ENCODE data around the gene ATL2.
"Not testable (repeated sequence)": the region's sequence is repeated elsewhere in the genome, so short reads cannot be mapped to it uniquely, and the experiment has no call there.

The ATL2 gene

GRCh38 chr2:38277245-38278116, 99.6 kb downstream of the ATL2 start:
- no peak for DNase-seq

- peak in 12 of 58 donors; percentile 1 to 57 (median 7) for DNase-seq
These were observed 102.5 kb downstream of the ATL2 start for GRCh38 chr2:38274286-38275276.

- DNase-seq = no peak
These were observed 105.4 kb downstream of the ATL2 start for GRCh38 chr2:38271697-38272096.

- DNase-seq = no peak
These were observed 107.7 kb downstream of the ATL2 start for GRCh38 chr2:38269421-38269820.

GRCh38 chr2:38268691-38269327, 108.3 kb downstream of the ATL2 start:
- DNase-seq = no peak

GRCh38 chr2:38268001-38268400, 109.1 kb downstream of the ATL2 start:
- no peak for DNase-seq

GRCh38 chr2:38267270-38267925, 109.7 kb downstream of the ATL2 start:
- DNase-seq = no peak

- DNase-seq = no peak
These were observed 110.6 kb downstream of the ATL2 start for GRCh38 chr2:38266382-38267061.

- no peak for DNase-seq
These were observed 111.6 kb downstream of the ATL2 start for GRCh38 chr2:38265461-38265860.

- DNase-seq = no peak
These were observed 112.5 kb downstream of the ATL2 start for GRCh38 chr2:38264396-38265221.

- DNase-seq = no peak
These were observed 113.8 kb downstream of the ATL2 start for GRCh38 chr2:38263293-38263692.

- DNase-seq = no peak
These were observed 114.8 kb downstream of the ATL2 start for GRCh38 chr2:38262069-38262871.

GRCh38 chr2:38261569-38262068, 115.5 kb downstream of the ATL2 start:
- no peak for DNase-seq

- no peak for DNase-seq
These were observed 116.1 kb downstream of the ATL2 start for GRCh38 chr2:38260972-38261371.

GRCh38 chr2:38260469-38260868, 116.6 kb downstream of the ATL2 start:
- peak in 1 of 58 donors; percentile 5 for DNase-seq

- DNase-seq = no peak
These were observed 117.8 kb downstream of the ATL2 start for GRCh38 chr2:38259311-38259710.

- DNase-seq = not testable (repeated sequence)
These were observed 119.4 kb downstream of the ATL2 start for GRCh38 chr2:38257680-38258079.

- DNase-seq = no peak
These were observed 120.5 kb downstream of the ATL2 start for GRCh38 chr2:38256610-38257009.
